Nephron progenitor cell (in vitro differentiated cells): Measurements from ENCODE around the gene ASB10.
A peak's percentile ranks its signal among the peaks of the same experiment; 100 is the strongest.

Experiments
- DNase-seq: peaks from one replicate; pipeline ENCODE4 v3.0.0; 2021
- H3K27ac Mint-ChIP-seq: 2 replicates; pipeline ENCODE4 v1.8.0; 2021; ENCODE audit warnings: mild to moderate bottlenecking, moderate library complexity, mixed read lengths
- H3K27me3 Mint-ChIP-seq: 2 replicates; pipeline ENCODE4 v1.8.0; 2021; ENCODE audit warnings: mild to moderate bottlenecking, low read depth, mixed read lengths; ENCODE audit not compliant: poor library complexity
- H3K36me3 Mint-ChIP-seq: 2 replicates; pipeline ENCODE4 v1.8.0; 2021; ENCODE audit warnings: low read depth, mixed read lengths
- H3K4me1 Mint-ChIP-seq: 2 replicates; pipeline ENCODE4 v1.8.0; 2021; ENCODE audit warnings: mixed read lengths
- H3K4me3 Mint-ChIP-seq: 2 replicates; pipeline ENCODE4 v1.8.0; 2021; ENCODE audit warnings: mild to moderate bottlenecking, moderate library complexity, mixed read lengths
- H3K9me3 Mint-ChIP-seq: 2 replicates; pipeline ENCODE4 v1.8.0; 2021; ENCODE audit warnings: mild to moderate bottlenecking, moderate library complexity, mixed read lengths
- TF ChIP-seq, protein P1 (sequence below): fragments of 200-600 bp; sonication (generic); IDR thresholded peaks from 2 replicates; pipeline ENCODE4 v1.5.0; 2021; ENCODE audit warnings: antibody characterized with exemption

ASB10 gene

DNA sequence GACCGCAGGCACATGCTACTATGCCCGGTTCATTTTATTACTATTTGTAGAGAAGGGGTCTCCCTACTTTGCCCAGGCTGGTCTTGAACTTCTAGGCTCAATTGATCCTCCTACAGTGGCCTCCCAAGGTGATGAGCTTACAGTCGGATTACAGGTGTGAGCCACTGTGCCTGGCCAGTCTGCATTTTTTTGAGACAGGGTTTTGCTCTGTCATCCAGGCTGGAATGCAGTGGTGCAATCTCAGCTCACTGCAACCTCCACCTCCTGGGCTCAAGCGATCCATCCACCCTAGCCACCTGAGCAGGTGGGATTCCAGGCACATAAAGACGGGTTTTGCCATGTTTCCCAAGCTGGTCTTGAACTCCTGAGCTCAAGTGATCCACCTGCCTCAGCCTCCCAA, 25.6 kb upstream of the ASB10 start:
- Mint-ChIP-seq H3K4me1 (peaks cover 2% of the 10 kb centered on the region), H3K36me3 (peaks cover 39% of the 10 kb centered on the region), H3K9me3 (no peaks in the 10 kb centered on the region), H3K27ac (peak overlapping the region; percentile 64), H3K27me3 (peaks cover 3% of the 10 kb centered on the region), H3K4me3 (no peak overlapping the region)
- TF ChIP-seq, protein P1, sequence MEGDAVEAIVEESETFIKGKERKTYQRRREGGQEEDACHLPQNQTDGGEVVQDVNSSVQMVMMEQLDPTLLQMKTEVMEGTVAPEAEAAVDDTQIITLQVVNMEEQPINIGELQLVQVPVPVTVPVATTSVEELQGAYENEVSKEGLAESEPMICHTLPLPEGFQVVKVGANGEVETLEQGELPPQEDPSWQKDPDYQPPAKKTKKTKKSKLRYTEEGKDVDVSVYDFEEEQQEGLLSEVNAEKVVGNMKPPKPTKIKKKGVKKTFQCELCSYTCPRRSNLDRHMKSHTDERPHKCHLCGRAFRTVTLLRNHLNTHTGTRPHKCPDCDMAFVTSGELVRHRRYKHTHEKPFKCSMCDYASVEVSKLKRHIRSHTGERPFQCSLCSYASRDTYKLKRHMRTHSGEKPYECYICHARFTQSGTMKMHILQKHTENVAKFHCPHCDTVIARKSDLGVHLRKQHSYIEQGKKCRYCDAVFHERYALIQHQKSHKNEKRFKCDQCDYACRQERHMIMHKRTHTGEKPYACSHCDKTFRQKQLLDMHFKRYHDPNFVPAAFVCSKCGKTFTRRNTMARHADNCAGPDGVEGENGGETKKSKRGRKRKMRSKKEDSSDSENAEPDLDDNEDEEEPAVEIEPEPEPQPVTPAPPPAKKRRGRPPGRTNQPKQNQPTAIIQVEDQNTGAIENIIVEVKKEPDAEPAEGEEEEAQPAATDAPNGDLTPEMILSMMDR: no peak
- DNase-seq: no peak

DNA sequence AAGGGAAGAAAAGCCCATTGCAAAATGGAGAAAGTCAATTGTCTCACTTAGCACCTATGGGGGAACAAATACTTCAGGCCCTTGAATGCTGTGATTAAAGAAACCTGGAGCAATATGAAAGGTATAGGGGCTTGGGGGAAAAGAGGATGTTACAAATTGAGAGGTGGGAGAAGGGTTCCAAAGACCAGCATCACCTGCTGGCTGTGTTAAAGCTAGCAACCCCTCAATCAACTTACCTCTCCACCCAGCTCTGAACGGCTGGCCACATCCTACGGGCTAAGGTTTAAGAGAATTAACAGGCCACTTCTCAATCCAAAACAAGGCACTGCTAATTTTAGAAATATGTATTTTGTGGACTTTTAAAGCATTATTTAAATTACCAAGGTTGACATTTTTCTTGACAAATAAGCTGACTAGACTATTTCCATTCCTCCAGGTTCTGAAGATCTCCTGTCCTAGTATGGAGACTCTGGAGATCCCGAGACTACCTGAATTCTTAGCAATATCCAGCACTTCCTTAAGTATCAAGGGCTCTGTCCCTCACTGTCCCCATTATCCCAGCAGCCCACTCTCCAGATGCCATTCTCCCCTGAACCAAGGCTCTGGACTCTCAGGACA, 24.2 kb upstream of the ASB10 start:
- TF ChIP-seq, protein P1: no peak
- Mint-ChIP-seq H3K9me3 (no peaks in the 10 kb centered on the region), H3K27me3 (peaks cover 15% of the 10 kb centered on the region), H3K4me3 (no peak overlapping the region), H3K27ac (no peak overlapping the region), H3K36me3 (peaks cover 38% of the 10 kb centered on the region), H3K4me1 (peaks cover 14% of the 10 kb centered on the region)
- DNase-seq: no peak

DNA sequence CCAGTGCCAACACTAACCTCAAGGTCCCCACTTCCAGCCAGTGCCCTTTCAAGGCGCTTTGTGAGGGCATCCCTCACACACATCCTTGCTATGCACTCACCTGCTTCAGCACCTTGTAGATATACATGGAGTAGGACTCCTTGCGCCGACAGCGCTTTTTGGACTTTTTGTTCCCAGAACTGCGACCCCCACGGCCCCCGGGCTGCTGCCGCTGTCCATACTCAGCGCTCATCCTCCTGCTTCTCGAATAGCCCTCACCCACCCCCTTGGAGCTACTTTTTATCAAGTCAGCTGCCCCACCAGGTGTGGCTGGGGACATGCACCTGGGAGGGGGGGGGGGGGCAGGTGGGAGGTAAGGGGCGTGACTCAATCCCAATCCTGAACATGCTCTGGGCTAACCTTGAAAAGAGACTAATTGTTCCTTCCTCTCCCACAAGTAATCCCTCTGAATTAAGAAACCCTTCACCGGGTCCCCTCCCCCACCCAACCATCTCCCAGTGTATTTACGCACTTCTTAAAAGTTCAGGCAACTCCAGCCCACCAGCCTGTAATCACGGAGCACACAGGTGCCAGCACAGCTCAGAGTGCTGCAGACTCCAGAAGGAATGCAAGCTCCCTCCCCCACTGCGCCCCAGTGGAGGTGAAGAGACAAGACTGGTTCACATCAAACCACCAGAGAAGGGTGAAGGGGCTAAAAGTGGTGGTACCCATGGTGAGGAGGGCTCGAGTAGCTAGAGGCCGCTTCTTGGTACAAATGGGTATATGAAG, 23.2 kb upstream of the ASB10 start, which contains the start of gene H2BK1:
H2BK1 (minus strand) TSS at position 402 of the 768 bp plus-strand sequence; CDS start at position 232, 170 bp downstream.
- no peak within 1 kb of the TSS for H3K4me3 Mint-ChIP-seq
- peaks cover 14% of the 10 kb centered on the region for H3K4me1 Mint-ChIP-seq
- H3K36me3 Mint-ChIP-seq: peaks cover 29% of the 10 kb centered on the region
- peak within 1 kb of the TSS; percentile 27 for H3K27ac Mint-ChIP-seq
- DNase-seq: no peak
- peaks cover 25% of the 10 kb centered on the region for H3K27me3 Mint-ChIP-seq
- no peaks in the 10 kb centered on the region for H3K9me3 Mint-ChIP-seq
- TF ChIP-seq, protein P1: no peak

DNA sequence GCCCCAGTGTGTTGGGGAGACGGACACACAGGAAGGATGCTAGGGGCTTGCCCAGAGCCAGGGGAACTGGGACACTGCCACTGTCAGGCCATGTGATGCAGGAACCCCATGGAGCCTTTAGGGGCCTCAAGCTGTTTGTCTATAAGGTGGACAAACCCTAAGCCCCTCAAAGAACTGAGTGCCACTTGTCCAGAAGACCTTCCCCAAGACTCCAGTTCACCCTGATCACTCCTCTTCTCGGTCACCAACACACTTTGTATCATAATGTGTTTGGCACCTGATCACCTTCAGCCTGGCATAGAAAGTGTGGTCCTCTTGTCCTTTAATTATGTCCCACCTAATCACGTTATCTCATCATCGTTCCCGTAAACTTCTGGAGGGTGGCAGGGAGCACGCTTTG, 22.5 kb upstream of the ASB10 start:
- Mint-ChIP-seq H3K4me3 (no peak overlapping the region), H3K27ac (no peak overlapping the region), H3K4me1 (peaks cover 14% of the 10 kb centered on the region), H3K9me3 (no peaks in the 10 kb centered on the region), H3K27me3 (peaks cover 30% of the 10 kb centered on the region), H3K36me3 (peaks cover 22% of the 10 kb centered on the region)
- no peak for DNase-seq
- TF ChIP-seq, protein P1: no peak

DNA sequence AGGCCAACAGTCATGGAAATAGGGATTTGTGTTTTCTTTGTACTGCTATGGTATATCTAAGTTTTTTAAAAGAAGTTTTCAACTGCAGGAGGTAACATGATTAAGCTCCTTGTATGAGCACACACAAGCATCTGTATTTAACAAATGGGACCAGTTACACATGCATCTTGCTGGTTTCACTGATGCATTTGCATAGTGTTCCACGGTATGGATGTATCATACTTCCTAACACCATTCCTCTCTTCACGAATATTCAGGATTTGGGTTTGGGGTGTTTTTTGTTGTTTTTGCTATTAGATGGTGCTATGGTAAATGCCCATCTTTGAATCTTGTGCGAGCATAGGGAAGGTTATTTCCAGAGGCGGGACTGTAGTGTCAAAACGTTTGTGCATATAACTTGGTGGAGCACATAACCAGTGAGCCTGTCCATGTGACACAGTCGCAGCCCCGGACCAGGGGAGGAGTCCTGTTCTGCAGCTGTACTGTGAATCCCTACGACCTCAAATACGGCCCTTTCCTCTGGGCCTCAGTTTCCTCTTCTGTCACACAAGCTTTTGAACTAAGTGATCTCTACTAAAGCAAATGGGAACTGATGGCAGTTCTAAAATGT, 21.3 kb upstream of the ASB10 start:
- no peaks in the 10 kb centered on the region for H3K9me3 Mint-ChIP-seq
- peaks cover 15% of the 10 kb centered on the region for H3K36me3 Mint-ChIP-seq
- DNase-seq: no peak
- no peak overlapping the region for H3K4me3 Mint-ChIP-seq
- peaks cover 38% of the 10 kb centered on the region for H3K27me3 Mint-ChIP-seq
- TF ChIP-seq, protein P1: no peak
- peaks cover 14% of the 10 kb centered on the region for H3K4me1 Mint-ChIP-seq
- H3K27ac Mint-ChIP-seq: no peak overlapping the region
